HG03175 (cell line): ENCODE results near the gene CAMTA1.

ENCODE experiments used
- ATAC-seq: cut with Tn5 transposase; IDR thresholded peaks from one replicate; pipeline ENCODE4 v1.9.1; 2021; ENCODE audit warnings: mild to moderate bottlenecking, moderate library complexity; ENCODE audit not compliant: unreplicated experiment

CAMTA1 gene

GRCh38 chr1:6779089-6779805, 6.0 kb upstream of the CAMTA1 start:
- ATAC-seq = no peak

DNA sequence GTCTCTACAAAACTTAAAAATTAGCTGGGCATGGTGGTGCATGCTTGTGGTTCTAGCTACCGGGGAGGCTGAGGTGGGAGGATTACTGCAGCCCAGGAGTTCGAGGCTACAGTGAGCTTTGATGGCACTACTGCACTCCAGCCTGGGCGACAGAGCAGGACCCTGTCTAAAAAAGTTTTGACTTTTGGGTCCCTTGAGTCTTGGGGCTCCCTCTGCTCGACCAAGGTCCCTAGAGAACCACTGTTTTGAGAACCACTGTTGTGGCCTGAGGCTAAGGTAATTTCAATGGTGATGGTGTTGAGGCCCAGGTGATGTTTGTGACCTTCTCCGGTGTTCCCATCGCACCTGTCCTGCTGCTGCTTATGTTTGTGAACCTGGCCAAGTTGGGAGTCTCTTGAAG, 3.1 kb upstream of the CAMTA1 start:
- no peak for ATAC-seq

DNA sequence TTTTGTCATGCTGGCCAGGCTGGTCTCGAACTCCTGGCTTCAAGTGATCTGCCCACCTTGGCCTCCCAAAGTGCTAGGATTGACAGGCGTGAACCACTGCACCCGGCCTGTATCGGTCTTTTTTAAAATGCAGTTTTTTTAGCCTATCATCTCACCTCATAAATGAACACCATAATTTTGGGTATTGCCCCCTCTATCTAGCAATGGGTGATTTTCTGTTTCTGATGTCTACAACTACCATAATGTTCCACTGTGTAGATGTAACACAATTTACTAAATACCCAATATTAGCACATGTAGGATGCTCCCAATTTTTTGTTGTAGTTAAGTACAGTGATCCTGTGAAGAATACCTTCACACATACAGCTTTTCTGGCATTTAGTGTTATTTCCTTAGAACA, 2.0 kb upstream of the CAMTA1 start:
- no peak for ATAC-seq

GRCh38 chr1:6783936-6784559, 1.2 kb upstream of the CAMTA1 start:
- no peak for ATAC-seq

DNA sequence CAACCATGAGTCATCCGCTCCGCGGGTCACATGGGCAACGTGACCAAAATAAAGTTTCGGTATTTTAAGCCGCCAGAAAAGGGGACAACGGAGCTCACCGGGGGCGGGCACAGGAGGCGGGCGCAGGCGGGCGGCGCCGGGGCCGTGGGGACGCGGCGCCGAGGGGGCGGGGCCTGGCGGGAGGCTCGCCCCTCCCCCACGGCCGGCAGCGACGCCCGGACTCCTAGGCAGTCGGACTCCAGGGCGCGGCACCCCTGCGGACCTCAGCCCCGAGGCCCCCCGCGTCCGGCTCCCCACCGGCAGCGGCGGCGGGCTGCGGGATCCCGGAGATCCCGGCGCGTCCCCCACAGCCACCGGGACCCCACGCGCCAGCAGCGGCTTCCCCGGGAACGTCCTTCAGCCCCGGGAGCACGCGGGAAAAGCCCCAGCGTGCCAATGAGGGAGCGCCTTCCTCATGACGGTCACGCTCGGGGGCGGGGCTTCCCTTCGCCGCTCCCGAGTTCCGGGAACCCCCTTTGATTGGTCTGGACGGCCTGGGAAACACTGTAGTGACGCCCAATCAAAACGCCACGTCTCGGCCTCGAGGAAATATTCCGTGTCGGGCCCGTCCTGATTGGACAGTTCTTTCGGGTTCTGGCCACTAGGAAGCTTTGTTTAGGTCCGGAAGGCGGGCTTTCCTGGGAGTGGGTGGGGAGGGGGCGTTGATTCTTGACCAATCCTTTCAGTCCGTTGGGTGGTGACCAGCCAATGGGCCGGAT, 515 bp upstream of the CAMTA1 start:
- peak; percentile 78 for ATAC-seq

DNA sequence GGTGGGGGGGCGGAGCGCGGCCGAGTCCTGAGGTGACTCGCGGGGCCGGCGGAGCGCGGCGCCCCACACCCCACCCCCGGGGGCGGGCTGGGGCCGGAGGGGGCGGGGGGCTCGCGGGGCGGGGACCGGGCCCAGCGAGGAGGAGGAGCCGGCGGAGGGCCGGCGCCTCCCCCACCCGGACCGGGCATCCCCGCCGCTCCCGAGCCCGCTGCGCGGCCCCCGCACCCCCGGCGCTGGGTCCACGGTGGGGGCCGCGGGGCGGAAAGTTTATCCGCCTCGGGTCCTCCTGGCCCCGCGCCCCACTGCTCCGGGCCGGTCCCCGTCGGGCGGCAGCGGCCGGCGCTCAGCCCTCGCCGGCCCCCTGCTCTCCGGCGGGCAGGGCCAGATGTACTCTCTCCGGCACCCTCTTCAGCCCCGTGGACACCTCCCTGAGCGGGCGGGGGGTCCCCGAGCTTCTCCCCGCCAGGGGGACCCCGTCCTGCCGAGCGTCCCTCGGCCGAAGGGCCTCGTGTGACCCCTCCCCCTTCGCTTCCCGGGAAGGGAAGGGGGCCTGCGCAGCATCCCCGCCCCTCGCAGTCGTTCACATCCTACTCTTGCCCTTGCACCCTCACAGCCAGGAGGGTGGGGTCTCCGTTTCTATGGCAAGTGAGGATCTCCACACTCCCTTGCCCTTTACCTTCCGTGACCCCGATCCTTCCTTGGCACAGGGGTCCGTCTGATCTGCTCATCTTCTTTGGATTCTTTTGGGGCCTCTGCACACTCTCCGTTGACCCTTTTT, 663 bp downstream of the CAMTA1 start:
- no peak for ATAC-seq

GRCh38 chr1:6788946-6789345, 3.7 kb downstream of the CAMTA1 start:
- ATAC-seq = no peak

DNA sequence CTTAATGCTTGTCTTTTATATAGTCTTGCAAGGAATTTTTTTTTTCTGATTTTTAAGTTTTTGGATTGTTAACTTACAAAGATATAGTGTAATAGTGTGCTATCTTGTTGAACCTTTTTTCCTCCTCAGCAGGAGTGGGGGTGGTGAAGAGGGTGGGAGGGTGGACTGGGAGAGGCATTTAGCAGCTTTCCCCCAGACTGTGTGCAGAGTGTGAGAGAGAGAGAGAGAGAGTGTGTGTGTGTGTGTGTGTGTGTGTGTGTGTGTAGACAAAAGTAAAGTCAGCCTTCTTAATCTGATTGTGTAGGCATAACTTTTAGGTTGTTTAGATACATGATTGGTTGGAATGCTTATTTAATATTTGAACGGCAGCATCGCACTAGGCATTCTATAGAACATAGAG, 4.9 kb downstream of the CAMTA1 start:
- ATAC-seq = no peak

DNA sequence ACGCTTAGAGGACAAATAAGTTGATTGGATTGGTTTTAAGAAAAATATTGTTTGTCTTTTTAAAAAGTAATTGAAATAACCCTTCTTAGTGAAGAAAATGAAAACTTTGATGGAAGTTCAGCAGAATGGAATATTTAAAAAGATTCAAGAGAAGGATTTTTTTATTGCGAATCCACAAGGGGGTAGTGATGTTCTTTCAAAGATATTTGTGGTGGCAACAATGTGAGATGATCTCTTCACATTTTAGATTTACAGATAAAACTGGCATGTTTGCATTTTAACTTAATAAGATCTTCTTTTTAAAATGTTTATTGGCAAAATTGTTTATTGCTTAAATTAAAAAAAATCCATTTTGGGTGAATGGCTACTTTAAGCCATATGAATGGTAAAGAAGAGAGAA, 8.9 kb downstream of the CAMTA1 start:
- ATAC-seq = no peak

- no peak for ATAC-seq
Observed at GRCh38 chr1:6795203-6795602, 9.9 kb downstream of the CAMTA1 start.

GRCh38 chr1:6795661-6796060, 10.4 kb downstream of the CAMTA1 start:
- ATAC-seq = no peak

GRCh38 chr1:6796095-6796494, 10.8 kb downstream of the CAMTA1 start:
- no peak for ATAC-seq

GRCh38 chr1:6799499-6799898, 14.2 kb downstream of the CAMTA1 start:
- ATAC-seq = no peak

- no peak for ATAC-seq
Observed at GRCh38 chr1:6800745-6801144, 15.5 kb downstream of the CAMTA1 start.

- no peak for ATAC-seq
Observed at GRCh38 chr1:6801199-6801598, 15.9 kb downstream of the CAMTA1 start.

DNA sequence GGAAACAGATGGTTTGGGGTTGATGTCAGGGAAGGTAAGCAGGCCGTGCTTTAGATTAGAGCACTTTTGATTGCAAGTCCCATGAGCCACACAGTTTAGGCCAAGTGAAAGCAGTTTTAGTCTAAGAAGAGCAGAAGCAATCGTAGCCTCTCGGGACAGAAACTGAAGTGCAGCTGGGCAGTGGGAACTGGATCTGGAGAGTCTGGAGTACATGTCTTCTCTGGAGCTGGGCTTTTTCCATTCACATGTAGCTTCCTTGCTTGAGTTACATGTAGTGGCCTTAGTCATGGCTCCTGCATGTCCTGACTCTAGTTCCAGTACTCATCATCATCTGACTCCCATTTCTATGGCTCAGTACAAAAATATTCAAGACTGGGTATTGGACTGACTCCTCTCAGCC, 16.7 kb downstream of the CAMTA1 start:
- ATAC-seq = no peak

GRCh38 chr1:6802454-6802853, 17.2 kb downstream of the CAMTA1 start:
- ATAC-seq = no peak

GRCh38 chr1:6802893-6803292, 17.6 kb downstream of the CAMTA1 start:
- no peak for ATAC-seq

DNA sequence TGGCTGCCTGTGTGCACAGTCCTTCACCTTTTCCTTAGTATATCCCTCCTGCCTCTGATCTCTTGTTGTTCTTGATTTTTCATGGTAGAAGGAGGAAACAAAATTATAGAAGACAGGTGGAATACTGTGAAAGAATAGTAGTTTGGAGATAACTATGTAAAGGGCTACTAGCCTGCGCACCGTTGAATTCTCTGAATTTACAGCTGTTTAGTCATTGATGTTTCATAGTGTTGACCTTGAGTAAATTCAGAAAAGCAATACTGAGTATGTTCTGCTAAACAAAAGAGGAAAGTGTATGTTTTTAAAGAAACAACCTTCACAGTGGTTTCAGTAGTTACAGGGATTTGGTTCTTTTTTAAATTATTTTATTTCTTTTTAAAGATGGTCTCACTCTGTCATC, 18.1 kb downstream of the CAMTA1 start:
- ATAC-seq = no peak

GRCh38 chr1:6805004-6805416, 19.8 kb downstream of the CAMTA1 start:
- no peak for ATAC-seq

DNA sequence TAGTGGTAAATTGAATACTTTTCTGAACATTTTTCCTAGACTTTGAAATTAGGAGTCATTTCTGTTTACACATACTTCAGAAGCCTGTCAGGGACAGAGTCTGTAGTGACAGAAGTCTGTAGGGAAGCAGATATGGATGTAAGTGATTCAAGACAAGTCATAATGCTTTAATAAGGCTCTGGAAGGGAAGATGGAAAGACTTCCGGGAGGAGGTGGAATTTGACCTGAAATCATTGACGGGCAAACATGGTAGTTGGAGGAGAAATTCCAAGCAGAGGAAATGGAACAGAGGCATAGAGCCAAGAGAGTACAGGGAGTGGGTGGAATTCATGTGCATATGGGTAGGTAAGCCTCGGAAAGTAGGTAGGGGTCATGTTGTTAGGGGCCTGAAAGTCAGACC, 22.5 kb downstream of the CAMTA1 start:
- ATAC-seq = no peak
